LHCN-M2 (cell line): ENCODE measurements around the gene OR52E4. TPM values are rescaled to one million over a fixed set of nuclear protein-coding genes. Genes with fewer than 3 reads are reported as not detected.

Experiments
- DNase-seq: peaks from one replicate; pipeline ENCODE4 v3.0.0-alpha.2; 2012; ENCODE audit warnings: low read depth
- total RNA-seq: library from RNA; depleted of rRNA; stranded (reverse); fragments of >200 nt; gene quantifications from 2 replicates; pipeline ENCODE4 v1.2.3, GENCODE V29; 2014; rRNA removed

The OR52E4 gene
- total RNA-seq, 1 experiment from 2014 or later: not detected

- DNase-seq: no peak
Measured at GRCh38 chr11:5929571-5930368, 49.3 kb downstream of the OR52E4 start.

- no peak for DNase-seq
Measured at GRCh38 chr11:5930614-5931013, 50.2 kb downstream of the OR52E4 start.

- DNase-seq: no peak
Measured at GRCh38 chr11:5931061-5931460, 50.6 kb downstream of the OR52E4 start.

GRCh38 chr11:5932671-5933070, 52.2 kb downstream of the OR52E4 start:
- no peak for DNase-seq

- no peak for DNase-seq
Measured at GRCh38 chr11:5933116-5933515, 52.7 kb downstream of the OR52E4 start.

Other genes starting within 250 kb of the OR52E4 start
- gene TRIM5, start 195.6 kb upstream of the OR52E4 start, total RNA-seq: 31.5 and 36.0 TPM in 2 replicates
- gene TRIM22, start 190.8 kb upstream of the OR52E4 start, total RNA-seq: 71.6 and 90.5 TPM in 2 replicates
- gene OR56B1, start 144.2 kb upstream of the OR52E4 start, total RNA-seq: not detected in 2 replicates
- gene OR52N4, start 126.4 kb upstream of the OR52E4 start, total RNA-seq: not detected in 2 replicates
- not detected in 2 replicates for gene OR52N5, start 97.3 kb upstream of the OR52E4 start, total RNA-seq
- not detected in 2 replicates for gene OR52N1, start 89.4 kb upstream of the OR52E4 start, total RNA-seq
- not detected in 2 replicates for gene OR52N2, start 71.7 kb upstream of the OR52E4 start, total RNA-seq
- gene OR52E6, start 38.7 kb upstream of the OR52E4 start, total RNA-seq: not detected in 2 replicates
- gene OR52E8, start 22.9 kb upstream of the OR52E4 start, total RNA-seq: not detected in 2 replicates
- gene OR52E5, start 12.6 kb downstream of the OR52E4 start, total RNA-seq: not detected in 2 replicates
- gene OR56A3, start 61.6 kb downstream of the OR52E4 start, total RNA-seq: not detected in 2 replicates
- gene OR56A5, start 87.9 kb downstream of the OR52E4 start, total RNA-seq: not detected in 2 replicates
- gene OR52L1, start 106.4 kb downstream of the OR52E4 start, total RNA-seq: not detected in 2 replicates
- gene OR56A4, start 126.3 kb downstream of the OR52E4 start, total RNA-seq: not detected in 2 replicates
- gene OR56A1, start 150.1 kb downstream of the OR52E4 start, total RNA-seq: not detected in 2 replicates
- not detected in 2 replicates for gene OR56B4, start 227.1 kb downstream of the OR52E4 start, total RNA-seq